PC-9 (cell line): ENCODE measurements around the gene ATRNL1. TPM values are rescaled to one million over a fixed set of nuclear protein-coding genes. Genes with fewer than 3 reads are reported as not detected.

ENCODE experiments used
- BruUV-seq: library from RNA; stranded (reverse); fragments of 400-500 nt; replicated peaks from 2 replicates; lab custom pipeline; 2021; lab: Mats Ljungman, UMichigan
- CTCF ChIA-PET: fragments of 300-600 bp; sonication (Branson Sonifier 250); formaldehyde crosslinking; loops from one replicate; lab custom pipeline; 2022; ENCODE audit warnings: antibody characterized with exemption; lab: Charles Lee
- POLR2A ChIA-PET: fragments of 300-600 bp; sonication (Branson Sonifier 250); formaldehyde crosslinking; loops from one replicate; lab custom pipeline; 2022; ENCODE audit warnings: antibody characterized with exemption; ENCODE audit not compliant: unreplicated experiment; lab: Charles Lee
- DNase-seq, 2 experiments: peaks; one replicate each; pipeline versions ENCODE4 v3.0.0 to v3.0.0-alpha.2; 2015 to 2022; ENCODE audit warnings: mixed read lengths in 1 of 2
- H2AFZ ChIP-seq: fragments of 200-600 bp; sonication (generic); 2 replicates; pipeline ENCODE4 v1.8.1; 2017; ENCODE audit warnings: antibody characterized with exemption
- H3F3A ChIP-seq: fragments of 200-600 bp; sonication (generic); 2 replicates; pipeline ENCODE4 v1.8.1; 2017; ENCODE audit warnings: antibody characterized with exemption, mild to moderate bottlenecking, low read depth; ENCODE audit not compliant: insufficient read depth
- H3K27ac ChIP-seq: fragments of 200-600 bp; sonication (generic); 2 replicates; pipeline ENCODE4 v1.6.1; 2016; ENCODE audit warnings: mixed run types
- H3K27me3 ChIP-seq: fragments of 200-600 bp; sonication (generic); 2 replicates; pipeline ENCODE4 v1.6.1; 2016; ENCODE audit warnings: low read depth, mixed run types; ENCODE audit not compliant: insufficient read depth
- H3K36me3 ChIP-seq: fragments of 200-600 bp; sonication (generic); 2 replicates; pipeline ENCODE4 v1.6.1; 2016; ENCODE audit warnings: low read depth, mixed run types
- H3K4me1 ChIP-seq: fragments of 200-600 bp; sonication (generic); replicated peaks from 2 replicates; pipeline ENCODE4 v1.6.1; 2016; ENCODE audit warnings: mixed run types; ENCODE audit not compliant: insufficient read depth
- H3K4me2 ChIP-seq: fragments of 200-600 bp; sonication (generic); 2 replicates; pipeline ENCODE4 v1.6.1; 2017; ENCODE audit warnings: mixed run types
- H3K4me3 ChIP-seq: fragments of 200-600 bp; sonication (generic); 2 replicates; pipeline ENCODE4 v1.6.1; 2016; ENCODE audit warnings: mixed run types
- H3K79me2 ChIP-seq: fragments of 200-600 bp; sonication (generic); 2 replicates; pipeline ENCODE4 v1.6.1; 2017; ENCODE audit warnings: low read depth, mixed run types
- H3K9me2 ChIP-seq: fragments of 200-600 bp; sonication (generic); 2 replicates; pipeline ENCODE4 v1.8.1; 2017; ENCODE audit warnings: mild to moderate bottlenecking; ENCODE audit not compliant: insufficient read depth
- H3K9me3 ChIP-seq: fragments of 200-600 bp; sonication (generic); 2 replicates; pipeline ENCODE4 v1.8.1; 2016; ENCODE audit warnings: low read depth; ENCODE audit not compliant: insufficient read depth
- H4K20me1 ChIP-seq: fragments of 200-600 bp; sonication (generic); 2 replicates; pipeline ENCODE4 v1.8.1; 2017; ENCODE audit not compliant: insufficient read depth
- CTCF ChIP-seq: fragments of 200-600 bp; sonication (generic); conservative IDR thresholded peaks from 2 replicates; pipeline ENCODE4 v1.6.1; 2017; ENCODE audit warnings: mixed run types, antibody characterized with exemption, mild to moderate bottlenecking, moderate library complexity
- EZH2 ChIP-seq: fragments of 200-600 bp; sonication (generic); IDR thresholded peaks from 2 replicates; pipeline ENCODE4 v1.8.0; 2017; ENCODE audit warnings: antibody characterized with exemption, low read depth
- intact Hi-C: fragments of 100-400 bp; cut with micrococcal nuclease; formaldehyde crosslinking; loops from one replicate; pipeline ENCODE4 v1.10.0; 2022; ENCODE audit not compliant: unreplicated experiment
- total RNA-seq: library from RNA; stranded (reverse); gene quantifications from 2 replicates; pipeline ENCODE4 v1.2.3, GENCODE V29; 2021

The ATRNL1 gene
- total RNA-seq, 1 experiment from 2014 or later = not detected

- no peaks in the 10 kb centered on the region for H3K27me3 ChIP-seq
- POLR2A ChIA-PET = no interaction called here
- H4K20me1 ChIP-seq = no peaks in the 10 kb centered on the region
- H2AFZ ChIP-seq = no peak overlapping the region
- BruUV-seq = no TSS peak
- H3K4me2 ChIP-seq = no peak overlapping the region
- H3K36me3 ChIP-seq = no peaks in the 10 kb centered on the region
- TF ChIP-seq EZH2 (no peak), CTCF (no peak)
- CTCF ChIA-PET = no interaction called here
- H3K27ac ChIP-seq = no peak overlapping the region
- no peaks in the 10 kb centered on the region for H3K4me1 ChIP-seq
- no peaks in the 10 kb centered on the region for H3K79me2 ChIP-seq
- H3K9me3 ChIP-seq = no peaks in the 10 kb centered on the region
- H3F3A ChIP-seq = no peaks in the 10 kb centered on the region
- no peaks in the 10 kb centered on the region for H3K9me2 ChIP-seq
- no peak for DNase-seq
- intact Hi-C loops = no loop called here
- H3K4me3 ChIP-seq = no peak overlapping the region
Measured at GRCh38 chr10:115953281-115953680, 860.1 kb downstream of the ATRNL1 start.

GRCh38 chr10:115953968-115954367 lies 860.8 kb downstream of the ATRNL1 start:
- POLR2A ChIA-PET = no interaction called here
- intact Hi-C loops = no loop called here
- Histone ChIP-seq H3K4me1 (no peaks in the 10 kb centered on the region), H4K20me1 (no peaks in the 10 kb centered on the region), H3K4me2 (no peak overlapping the region), H3K9me2 (no peaks in the 10 kb centered on the region), H3F3A (no peaks in the 10 kb centered on the region), H3K79me2 (no peaks in the 10 kb centered on the region), H3K9me3 (no peaks in the 10 kb centered on the region), H2AFZ (no peak overlapping the region), H3K36me3 (no peaks in the 10 kb centered on the region), H3K27me3 (no peaks in the 10 kb centered on the region), H3K4me3 (no peak overlapping the region), H3K27ac (no peak overlapping the region)
- DNase-seq = no peak
- BruUV-seq = no TSS peak
- CTCF ChIA-PET = no interaction called here
- TF ChIP-seq CTCF (no peak), EZH2 (no peak)

DNA sequence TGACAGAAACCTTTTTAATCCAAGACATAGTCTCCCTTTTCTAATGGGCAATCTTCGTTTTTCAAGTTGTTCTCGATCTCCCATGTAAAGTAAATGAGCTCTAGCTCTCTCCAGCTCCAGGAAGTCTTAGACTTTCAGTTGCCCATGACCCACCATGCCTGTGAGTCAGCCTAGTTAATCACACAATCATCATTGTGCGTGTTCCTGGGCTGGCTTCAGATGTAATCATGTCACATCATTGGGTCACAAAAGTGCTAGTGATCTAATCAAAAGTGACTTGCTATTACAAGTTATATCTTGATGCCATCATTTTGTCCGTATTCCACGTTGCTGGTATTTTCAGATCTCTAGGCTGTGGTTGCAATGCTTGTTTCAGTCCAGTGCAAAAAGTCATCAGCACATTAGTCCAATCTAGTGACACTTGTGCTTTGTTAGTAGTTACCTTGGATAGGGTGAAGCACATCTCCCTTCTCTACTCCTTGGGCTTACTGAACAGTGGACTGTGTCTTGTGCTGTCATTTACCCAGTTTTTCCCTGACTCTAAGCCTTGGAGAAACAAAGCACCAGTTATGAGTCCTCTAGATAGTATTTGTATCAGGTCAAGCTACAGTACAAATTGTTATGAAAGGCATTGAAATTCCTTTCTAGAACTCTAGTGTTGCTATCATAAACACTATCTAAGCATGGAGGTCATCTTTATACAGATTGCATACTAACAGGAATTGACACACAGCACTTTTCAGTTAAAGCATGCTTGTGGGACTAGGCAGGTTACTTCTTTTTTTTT lies 863.3 kb downstream of the ATRNL1 start:
- no TSS peak for BruUV-seq
- ChIA-PET POLR2A (no interaction called here), CTCF (no interaction called here)

More for the DNA sequence above, 863.3 kb downstream of the ATRNL1 start:
- H4K20me1 ChIP-seq = no peaks in the 10 kb centered on the region
- H3K27ac ChIP-seq = no peak overlapping the region
- no peak for TF ChIP-seq EZH2
- no peak for TF ChIP-seq CTCF
- intact Hi-C loops = no loop called here
- H3K36me3 ChIP-seq = no peaks in the 10 kb centered on the region
- no peaks in the 10 kb centered on the region for H3K27me3 ChIP-seq
- no peak overlapping the region for H2AFZ ChIP-seq
- no peak overlapping the region for H3K4me3 ChIP-seq
- DNase-seq = no peak
- H3K4me1 ChIP-seq = no peaks in the 10 kb centered on the region
- no peaks in the 10 kb centered on the region for H3K79me2 ChIP-seq
- H3K4me2 ChIP-seq = no peak overlapping the region
- no peaks in the 10 kb centered on the region for H3F3A ChIP-seq
- H3K9me3 ChIP-seq = no peaks in the 10 kb centered on the region
- H3K9me2 ChIP-seq = no peaks in the 10 kb centered on the region
